ENCODE data around the gene UBE2O.
A peak's percentile ranks its signal among the peaks of the same experiment; 100 is the strongest.

Gene UBE2O

DNA sequence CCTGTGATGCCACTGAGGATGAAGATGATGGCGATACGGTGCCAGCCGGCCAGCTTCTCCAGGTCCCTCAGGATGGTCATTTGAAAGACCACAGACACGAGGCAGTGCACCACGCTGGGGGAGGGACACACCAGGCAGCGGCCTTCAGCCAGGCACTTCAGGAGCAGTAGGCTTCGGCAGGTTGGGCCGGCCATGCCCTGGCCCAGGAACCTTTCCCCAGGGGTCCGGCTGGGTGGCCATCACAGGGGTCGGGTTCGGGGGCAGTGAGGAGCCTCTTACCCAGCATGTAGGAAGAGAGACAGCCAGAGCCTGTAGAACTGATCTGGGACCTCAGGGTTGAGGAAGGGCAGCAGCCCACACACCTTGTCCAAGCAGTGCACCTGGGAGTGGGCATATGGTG is 19.8 kb upstream of the UBE2O start:
- H3K9ac ChIP-seq (ENCODE audit: low read depth, low read length, poor library complexity) = peak overlapping the region; percentile 21
- no peak overlapping the region for H3K4me3 ChIP-seq (ENCODE audit: low read length in 2 of 2)
- H2BK15ac ChIP-seq (ENCODE audit: low read length) = no peak overlapping the region
- WGBS, 2 donors (ENCODE audit: extremely low coverage in 2 of 2, insufficient read length in 2 of 2, insufficient replicate concordance in 1 of 2) = no CpG with 5 or more reads among the region's 11 CpGs
- no peak for DNase-seq (ENCODE audit: low spot score)
- H3K4me1 ChIP-seq (ENCODE audit: control insufficient read depth in 2 of 2, insufficient read depth in 1 of 2, low read depth in 1 of 2, low read length in 2 of 2) = no peaks in the 10 kb centered on the region
- no peak overlapping the region for H2BK120ac ChIP-seq (ENCODE audit: low read depth, low read length)
- no peak overlapping the region for H3K18ac ChIP-seq (ENCODE audit: low read length)
- peak overlapping the region; percentile 73 for H2BK12ac ChIP-seq (ENCODE audit: low read length)
- peak overlapping the region; percentile 12 for H3K14ac ChIP-seq (ENCODE audit: low read length)
- peak overlapping the region; percentile 3 for H2BK5ac ChIP-seq (ENCODE audit: low read length)
- H3K27ac ChIP-seq (replicated peaks; ENCODE audit: low read length) = no peak overlapping the region
- peaks cover 3% of the 10 kb centered on the region for H3K79me1 ChIP-seq (ENCODE audit: low read depth, low read length)
- H3K36me3 ChIP-seq (replicated peaks in 1 of 2; ENCODE audit: control insufficient read depth in 2 of 2, insufficient read depth in 2 of 2, low read length in 2 of 2) = peaks cover 0 to 2% of the 10 kb centered on the region in 2 donors
- no peak overlapping the region for H3K4ac ChIP-seq (ENCODE audit: low read length)
- H3K4me2 ChIP-seq (ENCODE audit: insufficient read depth, low read length, poor library complexity, severe bottlenecking) = no peak overlapping the region
- peak overlapping the region; percentile 66 for H2AK5ac ChIP-seq (ENCODE audit: low read depth, low read length)
- no peak overlapping the region for H4K91ac ChIP-seq (ENCODE audit: low read depth, low read length, poor library complexity)
- peaks cover 0 to 49% (median 0%) of the 10 kb centered on the region in 3 experiments for H3K27me3 ChIP-seq (ENCODE audit: control insufficient read depth in 3 of 3, insufficient read depth in 3 of 3, low read depth in 1 of 3, low read length in 3 of 3)
- peaks cover 0 to under 1% of the 10 kb centered on the region in 2 donors for H3K9me3 ChIP-seq (replicated peaks in 1 of 2; ENCODE audit: control insufficient read depth in 2 of 2, insufficient read depth in 1 of 2, low read depth in 1 of 2, low read length in 2 of 2)
- no peak overlapping the region for H4K8ac ChIP-seq (ENCODE audit: low read depth, low read length)
- H2AFZ ChIP-seq (ENCODE audit: low read length) = no peak overlapping the region
- peak overlapping the region; percentile 67 for H3K23ac ChIP-seq (ENCODE audit: low read depth, low read length, poor library complexity)

DNA sequence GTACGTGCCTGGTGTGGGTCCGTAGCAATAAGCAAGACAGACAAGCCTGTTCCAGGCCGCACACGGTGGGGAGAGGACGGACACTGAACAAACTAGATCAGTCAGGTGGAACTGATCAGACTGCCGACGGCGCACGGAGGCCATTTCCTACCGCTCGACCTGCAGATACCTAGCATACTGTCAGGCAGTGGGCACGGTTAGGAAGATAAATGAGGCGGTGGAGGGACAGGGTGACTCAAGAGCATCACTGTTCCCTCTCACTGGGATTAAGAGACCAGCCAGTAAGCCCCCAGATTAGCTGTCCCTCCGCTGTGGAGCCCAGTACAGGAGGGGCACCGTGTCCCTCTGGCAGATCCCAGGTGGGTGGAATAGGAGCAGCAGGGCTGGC is 19.3 kb upstream of the UBE2O start:
- H3K9ac ChIP-seq (ENCODE audit: low read depth, low read length, poor library complexity) = no peak overlapping the region
- H3K9me3 ChIP-seq (replicated peaks in 1 of 2; ENCODE audit: control insufficient read depth in 2 of 2, insufficient read depth in 1 of 2, low read depth in 1 of 2, low read length in 2 of 2) = no peaks in the 10 kb centered on the region
- no peak overlapping the region for H3K27ac ChIP-seq (replicated peaks; ENCODE audit: low read length)
- H3K23ac ChIP-seq (ENCODE audit: low read depth, low read length, poor library complexity) = peak overlapping the region; percentile 67
- no peak overlapping the region for H3K4me2 ChIP-seq (ENCODE audit: insufficient read depth, low read length, poor library complexity, severe bottlenecking)
- no peak overlapping the region for H4K8ac ChIP-seq (ENCODE audit: low read depth, low read length)
- no CpG with 5 or more reads among the region's 15 CpGs for WGBS, 2 donors (ENCODE audit: extremely low coverage in 2 of 2, insufficient read length in 2 of 2, insufficient replicate concordance in 1 of 2)
- DNase-seq (ENCODE audit: low spot score) = no peak
- no peak overlapping the region for H2BK120ac ChIP-seq (ENCODE audit: low read depth, low read length)
- no peak overlapping the region for H2BK12ac ChIP-seq (ENCODE audit: low read length)
- H2AFZ ChIP-seq (ENCODE audit: low read length) = no peak overlapping the region
- peaks cover 3% of the 10 kb centered on the region for H3K79me1 ChIP-seq (ENCODE audit: low read depth, low read length)
- H2BK15ac ChIP-seq (ENCODE audit: low read length) = no peak overlapping the region
- H2AK5ac ChIP-seq (ENCODE audit: low read depth, low read length) = no peak overlapping the region
- H3K27me3 ChIP-seq (ENCODE audit: control insufficient read depth in 3 of 3, insufficient read depth in 3 of 3, low read depth in 1 of 3, low read length in 3 of 3) = peaks cover 0 to 54% (median 0%) of the 10 kb centered on the region in 3 experiments
- peaks cover 0 to 2% of the 10 kb centered on the region in 2 donors for H3K36me3 ChIP-seq (replicated peaks in 1 of 2; ENCODE audit: control insufficient read depth in 2 of 2, insufficient read depth in 2 of 2, low read length in 2 of 2)
- H2BK5ac ChIP-seq (ENCODE audit: low read length) = peak overlapping the region; percentile 3
- H4K91ac ChIP-seq (ENCODE audit: low read depth, low read length, poor library complexity) = no peak overlapping the region
- H3K4me1 ChIP-seq (ENCODE audit: control insufficient read depth in 2 of 2, insufficient read depth in 1 of 2, low read depth in 1 of 2, low read length in 2 of 2) = peaks cover 0 to 5% of the 10 kb centered on the region in 2 donors
- no peak overlapping the region for H3K4ac ChIP-seq (ENCODE audit: low read length)
- no peak overlapping the region for H3K14ac ChIP-seq (ENCODE audit: low read length)
- H3K18ac ChIP-seq (ENCODE audit: low read length) = no peak overlapping the region
- H3K4me3 ChIP-seq (ENCODE audit: low read length in 2 of 2) = no peak overlapping the region

- peaks cover 3% of the 10 kb centered on the region for H3K79me1 ChIP-seq (ENCODE audit: low read depth, low read length)
- WGBS, 2 donors (ENCODE audit: extremely low coverage in 2 of 2, insufficient read length in 2 of 2, insufficient replicate concordance in 1 of 2) = no CpG with 5 or more reads among the region's 35 CpGs
- H3K18ac ChIP-seq (ENCODE audit: low read length) = peak overlapping the region; percentile 48
- peak overlapping the region; percentile 75 for H2BK15ac ChIP-seq (ENCODE audit: low read length)
- H4K91ac ChIP-seq (ENCODE audit: low read depth, low read length, poor library complexity) = no peak overlapping the region
- H4K8ac ChIP-seq (ENCODE audit: low read depth, low read length) = no peak overlapping the region
- H3K9me3 ChIP-seq (replicated peaks in 1 of 2; ENCODE audit: control insufficient read depth in 2 of 2, insufficient read depth in 1 of 2, low read depth in 1 of 2, low read length in 2 of 2) = no peaks in the 10 kb centered on the region
- no peak overlapping the region for H3K9ac ChIP-seq (ENCODE audit: low read depth, low read length, poor library complexity)
- peak overlapping the region; percentile 53 for H2BK5ac ChIP-seq (ENCODE audit: low read length)
- peak overlapping the region; percentile 46 for H2AK5ac ChIP-seq (ENCODE audit: low read depth, low read length)
- no peak overlapping the region for H3K4ac ChIP-seq (ENCODE audit: low read length)
- no peak overlapping the region for H2BK120ac ChIP-seq (ENCODE audit: low read depth, low read length)
- no peak overlapping the region for H3K4me2 ChIP-seq (ENCODE audit: insufficient read depth, low read length, poor library complexity, severe bottlenecking)
- no peak for DNase-seq (ENCODE audit: low spot score)
- peak overlapping the region; percentile 89 for H3K14ac ChIP-seq (ENCODE audit: low read length)
- peak overlapping the region; percentile 89 for H3K23ac ChIP-seq (ENCODE audit: low read depth, low read length, poor library complexity)
- no peak overlapping the region for H3K4me3 ChIP-seq (ENCODE audit: low read length in 2 of 2)
- H3K36me3 ChIP-seq (replicated peaks in 1 of 2; ENCODE audit: control insufficient read depth in 2 of 2, insufficient read depth in 2 of 2, low read length in 2 of 2) = peaks cover 0 to 2% of the 10 kb centered on the region in 2 donors
- H2BK12ac ChIP-seq (ENCODE audit: low read length) = peak overlapping the region; percentile 41
- peaks cover 0 to 56% (median 0%) of the 10 kb centered on the region in 3 experiments for H3K27me3 ChIP-seq (ENCODE audit: control insufficient read depth in 3 of 3, insufficient read depth in 3 of 3, low read depth in 1 of 3, low read length in 3 of 3)
- no peak overlapping the region for H2AFZ ChIP-seq (ENCODE audit: low read length)
- H3K27ac ChIP-seq (replicated peaks; ENCODE audit: low read length) = no peak overlapping the region
- H3K4me1 ChIP-seq (ENCODE audit: control insufficient read depth in 2 of 2, insufficient read depth in 1 of 2, low read depth in 1 of 2, low read length in 2 of 2) = peaks cover 4 to 8% of the 10 kb centered on the region in 2 donors
Measured at GRCh38 chr17:76471498-76472257, 18.7 kb upstream of the UBE2O start.

- peaks cover 0 to 56% (median 0%) of the 10 kb centered on the region in 3 experiments for H3K27me3 ChIP-seq (ENCODE audit: control insufficient read depth in 3 of 3, insufficient read depth in 3 of 3, low read depth in 1 of 3, low read length in 3 of 3)
- no CpG with 5 or more reads among the region's 13 CpGs for WGBS, 2 donors (ENCODE audit: extremely low coverage in 2 of 2, insufficient read length in 2 of 2, insufficient replicate concordance in 1 of 2)
- no peak for DNase-seq (ENCODE audit: low spot score)
- no peak overlapping the region for H3K4me3 ChIP-seq (ENCODE audit: low read length in 2 of 2)
- no peak overlapping the region for H3K27ac ChIP-seq (replicated peaks; ENCODE audit: low read length)
- H3K23ac ChIP-seq (ENCODE audit: low read depth, low read length, poor library complexity) = peak overlapping the region; percentile 96
- H2BK12ac ChIP-seq (ENCODE audit: low read length) = no peak overlapping the region
- H2AFZ ChIP-seq (ENCODE audit: low read length) = no peak overlapping the region
- no peaks in the 10 kb centered on the region for H3K9me3 ChIP-seq (replicated peaks in 1 of 2; ENCODE audit: control insufficient read depth in 2 of 2, insufficient read depth in 1 of 2, low read depth in 1 of 2, low read length in 2 of 2)
- peaks cover 0 to 2% of the 10 kb centered on the region in 2 donors for H3K36me3 ChIP-seq (replicated peaks in 1 of 2; ENCODE audit: control insufficient read depth in 2 of 2, insufficient read depth in 2 of 2, low read length in 2 of 2)
- no peak overlapping the region for H3K4me2 ChIP-seq (ENCODE audit: insufficient read depth, low read length, poor library complexity, severe bottlenecking)
- no peak overlapping the region for H4K8ac ChIP-seq (ENCODE audit: low read depth, low read length)
- H3K79me1 ChIP-seq (ENCODE audit: low read depth, low read length) = peaks cover 2% of the 10 kb centered on the region
- H3K4me1 ChIP-seq (ENCODE audit: control insufficient read depth in 2 of 2, insufficient read depth in 1 of 2, low read depth in 1 of 2, low read length in 2 of 2) = peaks cover 4 to 8% of the 10 kb centered on the region in 2 donors
- peak overlapping the region; percentile 57 for H2BK120ac ChIP-seq (ENCODE audit: low read depth, low read length)
- no peak overlapping the region for H2BK5ac ChIP-seq (ENCODE audit: low read length)
- no peak overlapping the region for H3K4ac ChIP-seq (ENCODE audit: low read length)
- H3K18ac ChIP-seq (ENCODE audit: low read length) = peak overlapping the region; percentile 36
- no peak overlapping the region for H4K91ac ChIP-seq (ENCODE audit: low read depth, low read length, poor library complexity)
- H3K9ac ChIP-seq (ENCODE audit: low read depth, low read length, poor library complexity) = no peak overlapping the region
- H3K14ac ChIP-seq (ENCODE audit: low read length) = peak overlapping the region; percentile 66
- H2AK5ac ChIP-seq (ENCODE audit: low read depth, low read length) = peak overlapping the region; percentile 83
- no peak overlapping the region for H2BK15ac ChIP-seq (ENCODE audit: low read length)
Measured at GRCh38 chr17:76469991-76470739, 17.2 kb upstream of the UBE2O start.

Measured in neuronal stem cell (in vitro differentiated cells).